Measurements from ENCODE around the gene CDK8. TPM values are rescaled to one million over a fixed set of nuclear protein-coding genes. Genes with fewer than 3 reads are reported as not detected.

Gene CDK8
- total RNA-seq, 1 donor from 2014 or later: 25.3 TPM

DNA sequence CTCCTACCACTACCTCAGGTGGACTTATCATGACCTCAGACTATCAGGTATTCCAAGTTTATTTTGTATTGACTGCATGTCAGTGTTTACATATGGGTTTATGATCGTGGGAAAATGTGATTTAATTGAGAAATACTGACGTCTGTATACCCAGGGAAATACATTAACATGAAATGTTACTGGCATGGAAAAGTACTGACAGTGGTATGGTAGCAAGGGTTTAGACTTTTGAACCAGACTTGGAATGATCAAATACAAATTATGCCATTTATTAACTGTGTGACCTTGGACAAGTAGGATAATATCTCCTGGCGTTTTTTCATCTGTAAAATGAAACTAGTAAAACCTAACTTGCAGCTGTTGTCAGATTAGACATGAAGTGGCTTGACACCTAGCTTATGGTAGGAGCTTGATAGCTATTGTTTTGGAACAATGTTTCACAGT, 147.7 kb downstream of the CDK8 start:
- Mint-ChIP-seq H3K27me3 (ENCODE audit: low read depth) (no peaks in the 10 kb centered on the region), H3K36me3 (peaks cover 27% of the 10 kb centered on the region), H3K4me3 (no peak overlapping the region), H3K9me3 (no peaks in the 10 kb centered on the region), H3K4me1 (no peaks in the 10 kb centered on the region), H3K27ac (no peak overlapping the region)
- no peak for DNase-seq (ENCODE audit: low spot score in 2 of 2, unreplicated experiment in 2 of 2)
- TF ChIP-seq, protein P1, sequence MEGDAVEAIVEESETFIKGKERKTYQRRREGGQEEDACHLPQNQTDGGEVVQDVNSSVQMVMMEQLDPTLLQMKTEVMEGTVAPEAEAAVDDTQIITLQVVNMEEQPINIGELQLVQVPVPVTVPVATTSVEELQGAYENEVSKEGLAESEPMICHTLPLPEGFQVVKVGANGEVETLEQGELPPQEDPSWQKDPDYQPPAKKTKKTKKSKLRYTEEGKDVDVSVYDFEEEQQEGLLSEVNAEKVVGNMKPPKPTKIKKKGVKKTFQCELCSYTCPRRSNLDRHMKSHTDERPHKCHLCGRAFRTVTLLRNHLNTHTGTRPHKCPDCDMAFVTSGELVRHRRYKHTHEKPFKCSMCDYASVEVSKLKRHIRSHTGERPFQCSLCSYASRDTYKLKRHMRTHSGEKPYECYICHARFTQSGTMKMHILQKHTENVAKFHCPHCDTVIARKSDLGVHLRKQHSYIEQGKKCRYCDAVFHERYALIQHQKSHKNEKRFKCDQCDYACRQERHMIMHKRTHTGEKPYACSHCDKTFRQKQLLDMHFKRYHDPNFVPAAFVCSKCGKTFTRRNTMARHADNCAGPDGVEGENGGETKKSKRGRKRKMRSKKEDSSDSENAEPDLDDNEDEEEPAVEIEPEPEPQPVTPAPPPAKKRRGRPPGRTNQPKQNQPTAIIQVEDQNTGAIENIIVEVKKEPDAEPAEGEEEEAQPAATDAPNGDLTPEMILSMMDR (IDR thresholded peaks at IDR 0.05; ENCODE audit: unreplicated experiment): no peak

DNA sequence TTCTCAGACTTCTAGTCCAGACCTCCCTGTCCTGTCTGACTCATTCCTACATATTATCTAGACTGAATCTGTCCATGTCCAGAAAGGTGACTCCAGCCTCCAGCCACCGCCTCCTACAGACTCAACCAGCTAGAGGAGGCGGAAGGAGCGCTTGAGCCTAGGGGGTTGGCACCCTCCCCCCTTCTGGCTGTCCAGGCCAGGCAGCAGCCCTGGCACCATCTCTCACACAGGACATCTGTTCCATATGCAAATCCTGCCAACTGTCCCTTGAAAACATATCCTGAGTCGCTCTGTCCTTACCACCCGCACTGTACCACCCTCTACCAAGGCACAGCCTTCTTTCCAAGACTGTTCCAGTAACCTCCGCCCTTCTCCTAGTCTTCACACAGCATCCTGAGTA, 152.9 kb downstream of the CDK8 start:
- Mint-ChIP-seq H3K9me3 (no peaks in the 10 kb centered on the region), H3K27me3 (ENCODE audit: low read depth) (no peaks in the 10 kb centered on the region), H3K27ac (no peak overlapping the region), H3K4me3 (no peak overlapping the region), H3K4me1 (no peaks in the 10 kb centered on the region), H3K36me3 (peaks cover 22% of the 10 kb centered on the region)
- no peak for DNase-seq (ENCODE audit: low spot score in 2 of 2, unreplicated experiment in 2 of 2)
- TF ChIP-seq, protein P1 (IDR thresholded peaks at IDR 0.05; ENCODE audit: unreplicated experiment): no peak

DNA sequence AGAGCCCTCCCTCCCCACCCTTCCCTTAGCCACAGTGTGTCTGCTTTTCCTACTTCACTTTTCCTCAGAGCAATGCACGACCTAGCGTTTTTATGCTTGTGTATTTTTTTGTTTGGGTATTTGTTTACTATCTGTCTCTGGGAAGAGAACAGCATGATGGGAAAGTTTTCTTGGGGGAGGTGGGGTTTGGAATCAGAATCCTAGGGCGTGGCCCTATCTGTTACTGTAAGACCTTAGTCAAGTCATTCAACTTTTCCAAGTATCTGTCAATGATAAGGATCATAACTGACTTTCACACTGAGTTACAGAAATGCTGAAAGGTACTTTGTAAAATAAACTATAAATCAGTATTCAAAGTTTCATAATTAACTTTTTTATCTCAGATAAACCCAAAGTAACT, 157.3 kb downstream of the CDK8 start:
- H3K27ac Mint-ChIP-seq: no peak overlapping the region
- no peaks in the 10 kb centered on the region for H3K4me1 Mint-ChIP-seq
- TF ChIP-seq, protein P1 (IDR thresholded peaks at IDR 0.05; ENCODE audit: unreplicated experiment): no peak
- H3K9me3 Mint-ChIP-seq: peaks cover 22% of the 10 kb centered on the region
- H3K27me3 Mint-ChIP-seq (ENCODE audit: low read depth): no peaks in the 10 kb centered on the region
- H3K4me3 Mint-ChIP-seq: no peak overlapping the region
- no peak for DNase-seq (ENCODE audit: low spot score in 2 of 2, unreplicated experiment in 2 of 2)
- H3K36me3 Mint-ChIP-seq: peaks cover 13% of the 10 kb centered on the region

DNA sequence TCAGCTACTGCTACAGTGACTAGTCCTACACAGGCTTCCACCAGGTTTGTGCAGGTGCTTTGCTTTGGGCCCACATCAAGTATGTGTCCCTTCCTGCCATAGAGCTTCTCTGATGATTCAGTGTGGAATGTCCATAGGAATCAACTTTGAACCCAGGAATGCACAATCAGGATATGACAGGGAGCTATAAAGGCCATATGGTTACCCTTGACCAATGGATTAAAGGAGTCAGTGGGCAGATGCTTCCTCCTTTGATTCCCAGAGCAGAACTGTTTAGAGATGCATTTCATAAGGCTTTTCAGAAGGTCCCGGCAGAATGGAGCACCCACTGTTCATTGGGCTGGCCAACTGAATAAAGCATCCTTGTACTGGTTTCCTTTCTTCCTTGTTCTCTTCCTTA, 158.3 kb downstream of the CDK8 start:
- no peak overlapping the region for H3K27ac Mint-ChIP-seq
- H3K36me3 Mint-ChIP-seq: peaks cover 5% of the 10 kb centered on the region
- TF ChIP-seq, protein P1 (IDR thresholded peaks at IDR 0.05; ENCODE audit: unreplicated experiment): no peak
- peaks cover 24% of the 10 kb centered on the region for H3K9me3 Mint-ChIP-seq
- no peaks in the 10 kb centered on the region for H3K27me3 Mint-ChIP-seq (ENCODE audit: low read depth)
- no peaks in the 10 kb centered on the region for H3K4me1 Mint-ChIP-seq
- no peak overlapping the region for H3K4me3 Mint-ChIP-seq
- no peak for DNase-seq (ENCODE audit: low spot score in 2 of 2, unreplicated experiment in 2 of 2)

DNA sequence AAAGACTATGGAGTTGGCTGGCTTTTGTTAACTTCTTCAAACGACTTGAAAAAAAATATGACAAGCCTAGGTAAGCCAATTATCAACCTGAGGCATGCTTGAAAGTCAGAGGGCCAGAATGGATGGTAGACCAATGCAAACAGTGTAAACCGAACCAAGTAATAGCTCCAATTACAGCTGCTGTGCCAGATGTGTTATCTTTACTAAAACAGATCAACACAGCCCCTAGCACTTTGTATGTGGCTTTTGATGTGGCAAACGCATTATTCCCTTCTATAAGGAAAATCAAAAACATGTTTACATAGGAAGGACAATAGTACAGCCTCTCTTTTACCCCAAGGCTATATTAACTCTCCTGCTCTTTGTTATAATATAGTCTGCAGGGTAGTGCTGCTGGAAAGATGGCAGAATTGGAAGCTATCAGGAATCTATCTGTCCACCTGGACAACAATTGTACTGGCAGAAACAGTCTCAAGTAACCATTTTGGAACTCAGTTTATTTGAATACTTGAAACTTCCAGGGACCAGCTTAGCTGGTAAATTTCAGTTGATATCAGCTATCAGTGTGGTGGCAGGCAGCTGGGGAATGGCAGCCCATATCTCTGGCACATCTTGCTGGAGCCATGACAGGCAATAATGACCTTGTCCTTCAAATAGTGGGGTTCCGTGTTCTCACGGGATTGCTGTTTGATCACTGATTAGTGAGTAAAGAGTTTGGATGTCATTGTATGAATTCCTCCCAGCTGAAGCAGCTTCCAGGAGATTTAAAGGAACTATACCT, 159.2 kb downstream of the CDK8 start:
- peaks cover 25% of the 10 kb centered on the region for H3K9me3 Mint-ChIP-seq

More for the DNA sequence above, 159.2 kb downstream of the CDK8 start:
- Mint-ChIP-seq H3K4me3 (no peak overlapping the region), H3K36me3 (peaks cover 5% of the 10 kb centered on the region), H3K27me3 (ENCODE audit: low read depth) (no peaks in the 10 kb centered on the region), H3K4me1 (no peaks in the 10 kb centered on the region), H3K27ac (no peak overlapping the region)
- TF ChIP-seq, protein P1 (IDR thresholded peaks at IDR 0.05; ENCODE audit: unreplicated experiment): no peak
- no peak for DNase-seq (ENCODE audit: low spot score in 2 of 2, unreplicated experiment in 2 of 2)
